ENCODE results near the gene IL13. TPM values are rescaled to one million over a fixed set of nuclear protein-coding genes. Genes with fewer than 3 reads are reported as not detected.
A peak's percentile ranks its signal among the peaks of the same experiment; 100 is the strongest.

IL13 gene
- total RNA-seq, 8 experiments from 2014 or later = 0.14 to 1.1 (median 0.37) TPM; not detected in 4

DNA sequence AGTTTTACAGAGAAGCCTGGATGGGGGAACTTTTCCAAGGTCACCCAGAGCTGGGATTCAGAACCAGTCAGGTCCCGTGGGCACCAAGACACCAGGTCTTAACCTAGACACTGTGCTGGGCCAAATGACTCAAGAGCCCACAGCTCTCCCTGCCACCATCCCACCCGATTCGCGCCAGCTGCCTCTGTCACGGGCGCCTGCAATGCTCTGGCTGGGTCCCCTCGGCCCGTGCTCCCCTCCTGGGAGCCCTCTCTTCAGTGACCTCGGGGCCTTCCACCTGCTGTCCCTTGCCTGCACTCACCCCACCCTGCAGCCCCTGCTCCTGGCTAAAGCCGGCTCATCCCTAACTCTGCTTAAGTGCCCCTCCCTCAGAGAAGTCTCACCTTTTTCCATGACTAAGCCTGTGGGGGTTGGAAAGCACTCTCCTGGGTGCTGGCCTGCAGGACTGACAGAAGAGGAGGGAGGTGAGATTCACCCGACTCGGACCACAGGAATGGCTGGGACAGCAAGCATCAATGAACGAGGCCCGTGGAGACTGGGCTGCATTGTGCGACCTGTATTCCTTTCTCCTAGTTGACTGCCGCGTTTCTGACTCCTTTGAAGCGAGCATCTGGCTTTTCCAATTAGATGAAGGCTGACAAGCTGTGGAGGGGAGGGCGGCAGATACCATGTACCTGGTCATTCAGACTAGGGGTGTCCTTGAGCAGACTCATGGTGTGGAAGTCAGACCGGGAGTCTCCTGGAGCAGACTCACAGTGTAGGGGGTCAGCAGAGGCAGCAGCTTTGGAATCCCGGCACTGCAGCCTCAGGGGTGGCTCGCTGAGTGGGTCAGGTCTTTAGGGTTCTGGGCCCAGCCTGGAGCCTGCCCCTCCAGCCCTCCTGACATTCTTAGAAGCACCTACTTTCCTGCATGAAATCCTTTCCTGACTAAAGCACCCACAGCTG, 10.1 kb downstream of the IL13 start:
- 43 to 86% (median 59%) methylated on average over 4 to 10 of the region's 22 CpGs; no CpG with 5 or more reads in 6 of the 10 experiments for WGBS, 10 experiments
- Histone ChIP-seq H3K27ac (no peak overlapping the region), H3K4me3 (no peak overlapping the region), H3K4me1 (replicated peaks in 1 of 2) (peaks cover 4 to 6% of the 10 kb centered on the region in 2 donors)
- in situ Hi-C loops (cut with MboI; ENCODE audit: low pct_unique_long_range_greater_than_20kb in 2 of 9, low sequenced_read_pairs in 9 of 9, unreplicated experiment in 9 of 9) = loop anchor here in 1 of 9 experiments (25.0 kb wide), 1 partner anchor 144 kb away; the partner anchor contains the start of gene SOWAHA
- no peak for ATAC-seq (replicated peaks in 6 of 8)

DNA sequence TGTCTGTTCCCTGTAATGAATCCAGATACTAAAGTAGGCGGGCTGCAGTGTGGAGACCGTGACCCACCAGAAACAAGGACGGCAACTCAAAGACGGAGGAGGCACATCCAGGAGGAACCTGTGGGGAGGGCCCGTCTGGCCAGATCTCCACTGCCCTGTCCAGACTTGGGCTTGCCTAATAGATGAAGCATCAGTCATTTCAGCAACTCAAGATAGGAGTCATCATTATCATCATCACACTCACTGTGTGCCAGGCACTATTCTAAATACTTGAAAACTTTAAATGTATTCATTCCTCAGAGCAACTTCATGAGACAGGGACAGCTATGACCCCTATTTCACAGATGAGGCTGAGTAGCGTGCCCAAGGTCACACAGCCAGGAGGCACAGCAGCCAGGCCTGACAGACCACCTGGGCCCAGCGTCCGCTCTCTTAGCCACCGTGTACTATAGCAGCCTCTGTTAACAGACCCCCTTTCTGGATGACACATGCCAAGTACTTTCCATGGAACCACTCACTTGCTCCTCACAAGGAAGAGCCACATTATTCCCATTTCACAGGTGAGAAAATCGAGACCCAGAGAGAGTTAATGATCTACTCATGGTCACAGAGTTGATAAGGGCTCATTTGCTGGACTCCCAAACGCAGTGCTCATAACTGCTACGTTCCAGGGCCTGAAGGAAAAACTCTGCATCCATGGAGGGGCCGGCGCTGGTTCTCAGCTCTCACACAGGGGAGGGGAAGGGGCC, 10.9 kb downstream of the IL13 start:
- in situ Hi-C loops (cut with MboI; ENCODE audit: low pct_unique_long_range_greater_than_20kb in 2 of 9, low sequenced_read_pairs in 9 of 9, unreplicated experiment in 9 of 9) = loop anchor here in 1 of 9 experiments (25.0 kb wide), 1 partner anchor 143 kb away; the partner anchor contains the start of gene SOWAHA
- WGBS, 10 experiments = 20 to 96% (median 86%) methylated on average over 1 to 7 of the region's 14 CpGs; no CpG with 5 or more reads in 4 of the 10 experiments
- H3K4me3 ChIP-seq = no peak overlapping the region

DNA sequence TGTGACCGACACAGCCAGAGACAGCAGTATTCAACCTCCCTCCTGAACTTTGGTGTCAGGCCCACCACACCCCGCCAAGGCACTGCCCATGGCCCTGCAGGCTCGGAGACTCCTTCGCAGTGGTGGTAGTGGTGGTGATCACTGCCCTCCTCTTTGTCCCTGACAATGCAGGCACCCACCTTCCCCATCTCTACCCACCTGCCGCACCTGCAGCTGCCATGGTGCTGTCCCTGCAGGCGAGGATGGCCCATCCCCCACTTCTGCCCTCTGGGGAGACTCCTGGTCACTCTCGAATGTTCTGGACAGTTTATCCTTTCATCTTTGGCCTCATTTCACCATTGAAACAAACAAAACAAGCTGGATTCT, 11.5 kb downstream of the IL13 start:
- in situ Hi-C loops (cut with MboI; ENCODE audit: low pct_unique_long_range_greater_than_20kb in 2 of 9, low sequenced_read_pairs in 9 of 9, unreplicated experiment in 9 of 9) = loop anchor here in 1 of 9 experiments (25.0 kb wide), 1 partner anchor 143 kb away; the partner anchor contains the start of gene SOWAHA
- Histone ChIP-seq H3K27ac (no peak overlapping the region), H3K4me3 (no peak overlapping the region), H3K4me1 (replicated peaks in 1 of 2) (no peaks in the 10 kb centered on the region)
- 40 to 100% (median 75%) methylated on average over 1 to 2 of the region's 7 CpGs; no CpG with 5 or more reads in 6 of the 10 experiments for WGBS, 10 experiments
- no peak for ATAC-seq (replicated peaks in 6 of 8)

More for the DNA sequence above, 10.9 kb downstream of the IL13 start:
- no peak overlapping the region for H3K27ac ChIP-seq
- ATAC-seq (replicated peaks in 6 of 8) = no peak
- peaks cover 4% of the 10 kb centered on the region in 2 donors for H3K4me1 ChIP-seq (replicated peaks in 1 of 2)

DNA sequence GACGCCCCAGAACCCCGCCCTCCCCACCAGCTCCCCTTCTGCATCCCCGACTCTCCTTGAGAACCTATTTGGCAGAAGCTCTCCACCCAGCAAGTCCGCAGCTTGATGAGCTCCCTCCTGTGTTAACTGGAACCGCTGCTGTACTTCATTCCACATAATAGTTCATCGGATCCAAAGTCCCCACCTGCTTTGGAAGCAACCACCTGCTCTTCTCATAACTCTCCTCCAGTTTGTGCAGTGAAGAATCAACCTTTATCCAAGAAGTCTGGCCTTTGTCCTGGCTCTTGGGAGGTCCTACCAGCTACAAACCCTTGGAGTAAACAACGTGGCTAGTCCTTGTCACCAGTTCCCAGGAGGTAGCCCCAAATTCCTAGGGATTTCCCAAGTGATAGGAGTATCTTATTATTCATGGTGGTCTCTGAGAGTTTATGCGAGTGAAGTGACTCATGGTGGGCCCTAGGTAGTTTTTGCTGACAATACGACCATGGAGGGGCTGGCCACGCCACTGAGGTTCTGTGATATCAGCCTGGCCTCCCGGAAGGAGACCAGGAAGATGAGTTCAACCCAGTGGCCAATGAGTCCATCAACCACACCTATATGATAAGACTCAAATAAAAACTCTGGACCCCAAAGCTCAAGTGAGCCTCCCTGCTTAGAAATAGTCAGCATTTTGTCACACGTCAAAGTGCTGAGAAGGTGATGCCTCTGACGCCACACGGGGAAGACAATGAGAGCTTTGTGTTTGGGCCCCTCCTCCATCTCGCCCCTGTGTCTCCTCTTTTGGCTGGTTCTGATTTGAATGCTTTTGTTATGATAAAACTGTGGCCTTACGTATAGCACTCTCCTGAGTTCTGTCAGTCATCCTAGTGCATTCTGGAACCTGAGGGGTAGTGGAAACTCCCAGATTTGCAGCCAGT, 12.3 kb downstream of the IL13 start:
- no peaks in the 10 kb centered on the region for H3K4me1 ChIP-seq (replicated peaks in 1 of 2)
- no peak overlapping the region for H3K4me3 ChIP-seq
- in situ Hi-C loops (cut with MboI; ENCODE audit: low pct_unique_long_range_greater_than_20kb in 2 of 9, low sequenced_read_pairs in 9 of 9, unreplicated experiment in 9 of 9) = loop anchor here in 1 of 9 experiments (25.0 kb wide), 1 partner anchor 142 kb away; the partner anchor contains the start of gene SOWAHA
- no peak for ATAC-seq (replicated peaks in 6 of 8)
- 66 to 94% (median 84%) methylated on average over 3 to 9 of the region's 16 CpGs; no CpG with 5 or more reads in 4 of the 10 experiments for WGBS, 10 experiments
- no peak overlapping the region for H3K27ac ChIP-seq

DNA sequence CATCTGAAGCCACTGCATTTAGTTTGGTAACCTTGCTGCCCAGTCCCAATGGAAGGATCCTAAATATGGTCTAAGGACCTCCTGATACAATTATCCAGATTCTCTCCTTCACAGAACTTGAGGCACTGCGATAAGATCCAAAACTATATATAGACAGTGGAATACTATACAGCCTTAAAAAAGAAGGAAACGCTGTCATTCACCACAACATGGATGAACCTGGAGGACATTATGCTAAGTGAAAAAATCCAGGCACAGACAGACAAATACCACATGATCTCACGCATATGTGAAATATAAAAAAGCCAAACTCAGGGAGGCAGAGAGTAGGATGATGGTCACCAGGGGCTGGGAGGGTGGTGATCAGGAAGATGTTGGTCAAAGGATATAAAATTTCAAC, 13.0 kb downstream of the IL13 start:
- ATAC-seq (replicated peaks in 6 of 8) = no peak
- in situ Hi-C loops (cut with MboI; ENCODE audit: low pct_unique_long_range_greater_than_20kb in 2 of 9, low sequenced_read_pairs in 9 of 9, unreplicated experiment in 9 of 9) = loop anchor here in 1 of 9 experiments (25.0 kb wide), 1 partner anchor 141 kb away; the partner anchor contains the start of gene SOWAHA
- no peak overlapping the region for H3K27ac ChIP-seq
- WGBS, 10 experiments = 86 to 100% (median 98%) methylated on average over 1 to 3 of the region's 3 CpGs; no CpG with 5 or more reads in 2 of the 10 experiments
- no peaks in the 10 kb centered on the region for H3K4me1 ChIP-seq (replicated peaks in 1 of 2)
- H3K4me3 ChIP-seq = no peak overlapping the region

DNA sequence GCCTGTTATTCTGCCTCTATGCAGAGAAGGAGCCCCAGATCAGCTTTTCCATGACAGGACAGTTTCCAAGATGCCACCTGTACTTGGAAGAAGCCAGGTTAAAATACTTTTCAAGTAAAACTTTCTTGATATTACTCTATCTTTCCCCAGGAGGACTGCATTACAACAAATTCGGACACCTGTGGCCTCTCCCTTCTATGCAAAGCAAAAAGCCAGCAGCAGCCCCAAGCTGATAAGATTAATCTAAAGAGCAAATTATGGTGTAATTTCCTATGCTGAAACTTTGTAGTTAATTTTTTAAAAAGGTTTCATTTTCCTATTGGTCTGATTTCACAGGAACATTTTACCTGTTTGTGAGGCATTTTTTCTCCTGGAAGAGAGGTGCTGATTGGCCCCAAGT, 15.5 kb downstream of the IL13 start:
- Histone ChIP-seq H3K27ac (no peak overlapping the region), H3K4me1 (replicated peaks in 1 of 2) (no peaks in the 10 kb centered on the region), H3K4me3 (no peak overlapping the region)
- ATAC-seq (replicated peaks in 6 of 8) = no peak
- in situ Hi-C loops (cut with MboI; ENCODE audit: low pct_unique_long_range_greater_than_20kb in 2 of 9, low sequenced_read_pairs in 9 of 9, unreplicated experiment in 9 of 9) = loop anchor here in 1 of 9 experiments (25.0 kb wide), 1 partner anchor 139 kb away; the partner anchor contains the start of gene SOWAHA
- WGBS, 10 experiments = 63 to 100% (median 70%) methylated on average over 1 of the region's 1 CpG; no CpG with 5 or more reads in 5 of the 10 experiments

DNA sequence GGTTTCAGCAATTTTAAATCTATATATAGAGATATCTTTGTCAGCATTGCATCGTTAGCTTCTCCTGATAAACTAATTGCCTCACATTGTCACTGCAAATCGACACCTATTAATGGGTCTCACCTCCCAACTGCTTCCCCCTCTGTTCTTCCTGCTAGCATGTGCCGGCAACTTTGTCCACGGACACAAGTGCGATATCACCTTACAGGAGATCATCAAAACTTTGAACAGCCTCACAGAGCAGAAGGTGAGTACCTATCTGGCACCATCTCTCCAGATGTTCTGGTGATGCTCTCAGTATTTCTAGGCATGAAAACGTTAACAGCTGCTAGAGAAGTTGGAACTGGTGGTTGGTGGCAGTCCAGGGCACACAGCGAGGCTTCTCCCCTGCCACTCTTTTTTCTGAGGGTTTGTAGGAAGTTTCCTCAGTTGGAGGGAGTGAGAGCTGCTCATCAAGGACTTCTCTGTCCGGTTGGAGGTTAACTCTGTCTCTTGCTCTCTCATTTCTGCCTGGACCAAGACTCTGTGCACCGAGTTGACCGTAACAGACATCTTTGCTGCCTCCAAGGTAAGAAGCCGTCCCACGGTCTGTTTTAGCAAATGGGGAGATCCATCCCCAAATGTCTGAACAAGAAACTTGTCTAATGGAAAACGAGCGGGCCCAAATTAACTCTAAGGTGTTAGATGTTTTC, 16.1 kb downstream of the IL13 start, which contains the start of gene IL4:
IL4 (plus strand) TSS at position 51 of the 692 bp plus-strand sequence; CDS start at position 113, 62 bp downstream.
- no peak within 1 kb of the TSS for H3K27ac ChIP-seq
- in situ Hi-C loops (cut with MboI; ENCODE audit: low pct_unique_long_range_greater_than_20kb in 2 of 9, low sequenced_read_pairs in 9 of 9, unreplicated experiment in 9 of 9) = loop anchor here in 1 of 9 experiments (25.0 kb wide), 1 partner anchor 138 kb away; the partner anchor contains the start of gene SOWAHA
- no peaks in the 10 kb centered on the region for H3K4me1 ChIP-seq (replicated peaks in 1 of 2)
- 12 to 100% (median 80%) methylated on average over 2 to 14 of the region's 14 CpGs for WGBS, 10 experiments
- H3K4me3 ChIP-seq = no peak within 1 kb of the TSS
- no peak for ATAC-seq (replicated peaks in 6 of 8)

DNA sequence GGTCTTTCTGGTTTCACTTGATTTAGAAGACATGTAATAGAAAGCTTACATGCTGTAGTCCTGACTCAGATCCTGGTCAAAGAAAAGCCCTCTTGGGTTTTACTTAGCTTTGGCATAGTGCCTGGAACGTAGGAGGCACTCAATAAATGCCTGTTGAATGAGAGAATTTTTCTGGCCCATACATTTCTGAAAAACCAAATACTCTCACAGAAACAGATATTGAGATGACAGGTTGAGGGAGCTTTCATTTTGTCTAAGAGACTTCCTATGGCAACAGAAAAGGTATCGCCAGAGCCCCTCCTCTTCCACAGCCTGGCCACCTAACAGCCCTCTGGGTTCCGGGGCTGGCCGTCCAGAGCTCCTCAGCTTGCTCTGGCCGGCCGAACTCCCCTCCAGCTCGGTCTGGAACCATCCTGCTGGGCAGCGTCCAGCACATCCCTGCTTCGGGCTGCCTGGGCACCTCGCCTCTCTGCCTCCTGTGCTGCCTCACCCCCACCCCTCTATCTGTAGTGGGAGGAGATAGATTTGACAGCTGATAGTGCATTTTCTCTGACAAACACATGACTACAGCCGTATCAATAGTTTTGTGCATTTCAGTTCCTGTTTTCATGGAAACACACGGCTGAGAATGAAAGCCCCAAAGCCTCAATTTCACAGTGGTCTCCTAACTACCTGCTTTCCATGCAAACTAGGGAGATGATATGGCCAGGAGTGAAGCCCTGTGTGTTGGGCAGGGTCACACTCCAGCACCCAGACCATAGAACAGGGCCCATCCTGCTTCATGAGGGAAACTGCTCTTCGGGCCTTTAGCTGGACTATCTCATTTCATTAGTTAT, 16.9 kb downstream of the IL13 start:
- Histone ChIP-seq H3K4me3 (no peak overlapping the region), H3K27ac (no peak overlapping the region), H3K4me1 (replicated peaks in 1 of 2) (no peaks in the 10 kb centered on the region)
- ATAC-seq (replicated peaks in 6 of 8) = peak in 4 of 8 experiments; percentile 40 to 57 (median 44)
- in situ Hi-C loops (cut with MboI; ENCODE audit: low pct_unique_long_range_greater_than_20kb in 2 of 9, low sequenced_read_pairs in 9 of 9, unreplicated experiment in 9 of 9) = loop anchor here in 1 of 9 experiments (25.0 kb wide), 1 partner anchor 137 kb away; the partner anchor contains the start of gene SOWAHA
- 0 to 100% (median 76%) methylated on average over 1 to 3 of the region's 13 CpGs; no CpG with 5 or more reads in 2 of the 10 experiments for WGBS, 10 experiments

DNA sequence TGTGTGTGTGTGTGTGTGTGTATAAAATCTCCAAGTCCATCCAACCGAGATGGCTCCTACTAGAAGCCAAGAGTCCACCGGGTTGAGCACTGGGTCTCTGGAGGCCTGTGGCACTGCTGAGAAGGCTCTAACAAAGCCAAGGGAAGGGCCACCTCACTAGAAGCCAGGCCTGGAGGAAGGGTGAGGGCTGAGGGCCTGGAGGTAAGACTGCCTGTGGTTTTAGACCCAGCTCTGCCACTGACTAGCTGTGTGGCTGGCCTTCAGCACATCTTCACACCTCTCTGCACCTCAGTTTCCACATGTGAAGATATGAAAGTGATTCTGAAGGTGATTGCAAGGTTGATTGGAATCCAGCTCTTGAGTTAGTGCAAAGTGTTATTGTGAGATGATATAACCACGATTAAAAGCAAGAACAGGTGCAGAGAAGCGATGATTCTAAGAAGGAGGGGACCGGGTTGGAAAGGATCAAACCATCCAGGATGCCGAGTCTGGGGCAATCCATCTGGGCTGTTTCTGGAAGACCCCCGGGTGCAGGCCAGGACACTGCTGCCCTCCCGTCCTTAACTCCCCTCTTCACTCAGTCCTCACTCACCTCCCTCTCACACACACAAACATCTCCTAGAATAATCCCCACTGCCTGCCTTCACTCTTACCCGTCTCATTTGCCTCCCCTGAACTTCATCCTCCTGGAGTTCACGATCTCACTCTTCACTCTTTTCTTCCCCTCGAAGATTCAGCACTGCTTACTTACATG, 18.1 kb downstream of the IL13 start:
- in situ Hi-C loops (cut with MboI; ENCODE audit: low pct_unique_long_range_greater_than_20kb in 2 of 9, low sequenced_read_pairs in 9 of 9, unreplicated experiment in 9 of 9) = no loop called here
- no peak for ATAC-seq (replicated peaks in 6 of 8)
- WGBS, 10 experiments = 73 to 100% (median 95%) methylated on average over 1 to 7 of the region's 11 CpGs; no CpG with 5 or more reads in 2 of the 10 experiments
- H3K27ac ChIP-seq = no peak overlapping the region
- H3K4me1 ChIP-seq (replicated peaks in 1 of 2) = no peaks in the 10 kb centered on the region
- H3K4me3 ChIP-seq = no peak overlapping the region

DNA sequence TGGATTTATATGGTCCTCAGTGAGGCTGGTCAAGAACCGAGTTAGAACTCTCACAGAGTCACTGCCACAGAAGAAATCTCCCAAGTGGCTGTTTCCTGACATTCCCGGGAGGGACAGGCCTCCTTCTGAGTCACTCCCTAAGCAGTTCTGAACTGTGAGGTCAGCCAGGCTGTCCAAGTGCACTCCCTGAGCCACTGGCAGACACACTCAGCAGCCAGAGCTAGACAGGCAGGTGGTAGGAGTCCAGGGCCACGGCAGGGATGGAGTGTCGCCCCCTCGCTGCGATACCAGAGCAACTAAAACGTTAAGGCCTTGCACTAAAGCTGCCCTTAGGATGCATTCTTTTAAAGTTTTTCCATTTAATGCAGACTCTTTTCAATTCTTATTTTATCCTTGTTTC, 19.2 kb downstream of the IL13 start:
- 0 to 76% (median 50%) methylated on average over 1 to 4 of the region's 7 CpGs; no CpG with 5 or more reads in 5 of the 10 experiments for WGBS, 10 experiments
- in situ Hi-C loops (cut with MboI; ENCODE audit: low pct_unique_long_range_greater_than_20kb in 2 of 9, low sequenced_read_pairs in 9 of 9, unreplicated experiment in 9 of 9) = no loop called here
- Histone ChIP-seq H3K4me1 (replicated peaks in 1 of 2) (no peaks in the 10 kb centered on the region), H3K4me3 (no peak overlapping the region), H3K27ac (no peak overlapping the region)
- peak; percentile 74 to 97 (median 86) for ATAC-seq (replicated peaks in 6 of 8)
